PC-9 (cell line): Measurements from ENCODE around the gene NRROS. TPM values are rescaled to one million over a fixed set of nuclear protein-coding genes. Genes with fewer than 3 reads are reported as not detected.

ENCODE experiments used
- BruUV-seq: library from RNA; stranded (reverse); fragments of 400-500 nt; replicated peaks from 2 replicates; lab custom pipeline; 2021; lab: Mats Ljungman, UMichigan
- CTCF ChIA-PET: fragments of 300-600 bp; sonication (Branson Sonifier 250); formaldehyde crosslinking; loops from one replicate; lab custom pipeline; 2022; ENCODE audit warnings: antibody characterized with exemption; lab: Charles Lee
- POLR2A ChIA-PET: fragments of 300-600 bp; sonication (Branson Sonifier 250); formaldehyde crosslinking; loops from one replicate; lab custom pipeline; 2022; ENCODE audit warnings: antibody characterized with exemption; ENCODE audit not compliant: unreplicated experiment; lab: Charles Lee
- DNase-seq, 2 experiments: peaks; one replicate each; pipeline versions ENCODE4 v3.0.0 to v3.0.0-alpha.2; 2015 to 2022; ENCODE audit warnings: mixed read lengths in 1 of 2
- H2AFZ ChIP-seq: fragments of 200-600 bp; sonication (generic); 2 replicates; pipeline ENCODE4 v1.8.1; 2017; ENCODE audit warnings: antibody characterized with exemption
- H3F3A ChIP-seq: fragments of 200-600 bp; sonication (generic); 2 replicates; pipeline ENCODE4 v1.8.1; 2017; ENCODE audit warnings: antibody characterized with exemption, mild to moderate bottlenecking, low read depth; ENCODE audit not compliant: insufficient read depth
- H3K27ac ChIP-seq: fragments of 200-600 bp; sonication (generic); 2 replicates; pipeline ENCODE4 v1.6.1; 2016; ENCODE audit warnings: mixed run types
- H3K27me3 ChIP-seq: fragments of 200-600 bp; sonication (generic); 2 replicates; pipeline ENCODE4 v1.6.1; 2016; ENCODE audit warnings: low read depth, mixed run types; ENCODE audit not compliant: insufficient read depth
- H3K36me3 ChIP-seq: fragments of 200-600 bp; sonication (generic); 2 replicates; pipeline ENCODE4 v1.6.1; 2016; ENCODE audit warnings: low read depth, mixed run types
- H3K4me1 ChIP-seq: fragments of 200-600 bp; sonication (generic); replicated peaks from 2 replicates; pipeline ENCODE4 v1.6.1; 2016; ENCODE audit warnings: mixed run types; ENCODE audit not compliant: insufficient read depth
- H3K4me2 ChIP-seq: fragments of 200-600 bp; sonication (generic); 2 replicates; pipeline ENCODE4 v1.6.1; 2017; ENCODE audit warnings: mixed run types
- H3K4me3 ChIP-seq: fragments of 200-600 bp; sonication (generic); 2 replicates; pipeline ENCODE4 v1.6.1; 2016; ENCODE audit warnings: mixed run types
- H3K79me2 ChIP-seq: fragments of 200-600 bp; sonication (generic); 2 replicates; pipeline ENCODE4 v1.6.1; 2017; ENCODE audit warnings: low read depth, mixed run types
- H3K9me2 ChIP-seq: fragments of 200-600 bp; sonication (generic); 2 replicates; pipeline ENCODE4 v1.8.1; 2017; ENCODE audit warnings: mild to moderate bottlenecking; ENCODE audit not compliant: insufficient read depth
- H3K9me3 ChIP-seq: fragments of 200-600 bp; sonication (generic); 2 replicates; pipeline ENCODE4 v1.8.1; 2016; ENCODE audit warnings: low read depth; ENCODE audit not compliant: insufficient read depth
- H4K20me1 ChIP-seq: fragments of 200-600 bp; sonication (generic); 2 replicates; pipeline ENCODE4 v1.8.1; 2017; ENCODE audit not compliant: insufficient read depth
- CTCF ChIP-seq: fragments of 200-600 bp; sonication (generic); conservative IDR thresholded peaks from 2 replicates; pipeline ENCODE4 v1.6.1; 2017; ENCODE audit warnings: mixed run types, antibody characterized with exemption, mild to moderate bottlenecking, moderate library complexity
- EZH2 ChIP-seq: fragments of 200-600 bp; sonication (generic); IDR thresholded peaks from 2 replicates; pipeline ENCODE4 v1.8.0; 2017; ENCODE audit warnings: antibody characterized with exemption, low read depth
- intact Hi-C: fragments of 100-400 bp; cut with micrococcal nuclease; formaldehyde crosslinking; loops from one replicate; pipeline ENCODE4 v1.10.0; 2022; ENCODE audit not compliant: unreplicated experiment
- total RNA-seq: library from RNA; stranded (reverse); gene quantifications from 2 replicates; pipeline ENCODE4 v1.2.3, GENCODE V29; 2021

Gene NRROS
- total RNA-seq, 1 experiment from 2014 or later: 2.2 TPM

- TF ChIP-seq EZH2 (no peak), CTCF (no peak)
- Histone ChIP-seq H4K20me1 (no peaks in the 10 kb centered on the region), H2AFZ (no peak overlapping the region), H3K9me2 (no peaks in the 10 kb centered on the region), H3K27ac (no peak overlapping the region), H3F3A (peaks cover 4% of the 10 kb centered on the region), H3K79me2 (no peaks in the 10 kb centered on the region), H3K4me2 (no peak overlapping the region), H3K36me3 (no peaks in the 10 kb centered on the region), H3K4me3 (no peak overlapping the region), H3K27me3 (no peaks in the 10 kb centered on the region), H3K9me3 (no peaks in the 10 kb centered on the region), H3K4me1 (peaks cover 6% of the 10 kb centered on the region)
- no TSS peak for BruUV-seq
- ChIA-PET POLR2A (no interaction called here), CTCF (no interaction called here)
- DNase-seq: no peak
- intact Hi-C loops: no loop called here
These were observed 66.8 kb downstream of the NRROS start for GRCh38 chr3:196706327-196706726.

DNA sequence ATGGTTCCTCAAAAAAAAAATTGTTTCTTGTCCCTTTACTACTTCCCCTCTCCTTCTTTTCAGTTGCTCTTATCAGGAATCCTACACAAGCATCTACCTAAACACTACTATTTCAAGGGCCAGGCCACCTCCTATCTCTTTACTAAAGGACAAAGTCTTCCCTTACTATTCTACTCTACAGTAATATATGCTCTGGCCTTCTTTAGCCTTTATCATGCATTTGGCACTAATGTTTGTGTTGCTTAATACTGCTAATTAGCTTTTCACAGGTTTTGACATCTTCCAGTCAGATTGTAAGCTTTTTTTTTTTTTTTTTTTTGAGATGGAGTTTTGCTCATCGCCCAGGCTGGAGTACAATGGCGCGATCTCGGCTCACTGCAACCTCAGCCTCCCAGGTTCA, 67.2 kb downstream of the NRROS start:
- intact Hi-C loops: no loop called here
- H3K27ac ChIP-seq: no peak overlapping the region
- H3K27me3 ChIP-seq: no peaks in the 10 kb centered on the region
- ChIA-PET POLR2A (no interaction called here), CTCF (no interaction called here)
- H2AFZ ChIP-seq: no peak overlapping the region
- H3K79me2 ChIP-seq: no peaks in the 10 kb centered on the region
- no peak overlapping the region for H3K4me3 ChIP-seq
- BruUV-seq: no TSS peak
- no peaks in the 10 kb centered on the region for H3K9me2 ChIP-seq
- H3K9me3 ChIP-seq: no peaks in the 10 kb centered on the region
- H3F3A ChIP-seq: peaks cover 8% of the 10 kb centered on the region
- H3K4me1 ChIP-seq: peaks cover 10% of the 10 kb centered on the region
- no peaks in the 10 kb centered on the region for H4K20me1 ChIP-seq
- no peaks in the 10 kb centered on the region for H3K36me3 ChIP-seq
- no peak for DNase-seq
- no peak for TF ChIP-seq CTCF
- TF ChIP-seq EZH2: no peak
- no peak overlapping the region for H3K4me2 ChIP-seq

DNA sequence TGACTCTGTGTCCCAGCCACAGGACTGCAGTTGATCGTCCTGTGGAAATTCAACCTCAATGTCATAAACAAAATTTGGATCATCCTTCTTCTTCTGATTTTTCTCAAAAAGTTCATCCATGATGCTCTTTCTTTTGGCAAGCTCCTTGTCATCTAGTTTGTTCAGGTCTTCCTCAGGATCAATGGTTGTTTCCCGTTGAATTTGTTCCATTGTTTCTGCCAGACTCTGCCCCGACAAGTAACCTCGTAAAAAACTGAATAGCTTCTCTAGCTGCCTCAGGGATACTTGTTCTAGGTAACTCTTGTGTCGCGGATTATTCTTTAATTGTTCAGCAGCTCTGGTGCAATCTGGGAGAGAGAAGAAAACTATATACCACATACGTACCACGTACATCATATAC, 68.1 kb downstream of the NRROS start:
- no peak for DNase-seq
- Histone ChIP-seq H3K4me1 (peaks cover 10% of the 10 kb centered on the region), H3K36me3 (no peaks in the 10 kb centered on the region), H3K27me3 (no peaks in the 10 kb centered on the region), H3K4me2 (no peak overlapping the region), H3K79me2 (0 out of 2 replicates have a peak, but pooled peaks cover under 1% of the 10 kb centered on the region), H2AFZ (no peak overlapping the region), H3K4me3 (no peak overlapping the region), H3K9me3 (no peaks in the 10 kb centered on the region), H3K9me2 (no peaks in the 10 kb centered on the region), H3K27ac (no peak overlapping the region), H4K20me1 (no peaks in the 10 kb centered on the region), H3F3A (peaks cover 10% of the 10 kb centered on the region)
- no peak for TF ChIP-seq EZH2
- TF ChIP-seq CTCF: no peak
- intact Hi-C loops: no loop called here
- ChIA-PET POLR2A (interaction anchor here (0.5 to 0.6 kb wide), 3 partner anchors 124 to 179 kb away, joined by 3 to 4 read pairs (median 3); no protein-coding TSS in a partner anchor), CTCF (no interaction called here)
- BruUV-seq: no TSS peak
